ENCODE data around the gene PDLIM7.

- TF ChIP-seq CTCF (optimal IDR thresholded peaks at IDR 0.05 in 1 of 3, IDR thresholded peaks at IDR 0.05 in 1 of 3, conservative IDR thresholded peaks at IDR 0.05 in 1 of 3; ENCODE audit: extremely low read depth in 1 of 3, insufficient read depth in 2 of 3, low read length in 3 of 3) (no peak), EZH2 (IDR thresholded peaks at IDR 0.05; ENCODE audit: low read length) (no peak)
These were observed 4.6 kb downstream of the PDLIM7 start for GRCh38 chr5:177492841-177493240.
